Measurements from ENCODE around the gene SMPDL3A. TPM values are rescaled to one million over a fixed set of nuclear protein-coding genes. Genes with fewer than 3 reads are reported as not detected.

SMPDL3A gene
- total RNA-seq, 2 experiments from 2014 or later: 0.22 to 0.52 TPM

GRCh38 chr6:122753000-122753687 lies 35.9 kb upstream of the SMPDL3A start:
- no peaks in the 10 kb centered on the region for H3K9me3 ChIP-seq (ENCODE audit: control insufficient read depth in 1 of 2, insufficient read depth in 1 of 2, low read length in 2 of 2)
- Mint-ChIP-seq H3K4me3 (no peak overlapping the region), H3K27me3 (no peaks in the 10 kb centered on the region), H3K27ac (no peak overlapping the region), H3K4me1 (ENCODE audit: low read depth) (peaks cover 21% of the 10 kb centered on the region), H3K36me3 (ENCODE audit: low read depth) (no peaks in the 10 kb centered on the region), H3K9me3 (no peaks in the 10 kb centered on the region)
- no peaks in the 10 kb centered on the region for H3K27me3 ChIP-seq (ENCODE audit: control insufficient read depth in 1 of 2, insufficient read depth in 2 of 2, low read length in 2 of 2)
- intact Hi-C loops (cut with DNase I, micrococcal nuclease): no loop called here
- no peak for TF ChIP-seq CTCF (IDR thresholded peaks at IDR 0.05)
- H3K27ac ChIP-seq (ENCODE audit: low read depth in 1 of 2, low read length in 2 of 2): no peak overlapping the region
- no peak for ATAC-seq (ENCODE audit: poor library complexity)
- POLR2A ChIA-PET: no interaction called here
- no peak for DNase-seq
- H3K4me3 ChIP-seq (ENCODE audit: low read length): no peak overlapping the region
- no peaks in the 10 kb centered on the region for H3K36me3 ChIP-seq (ENCODE audit: insufficient read depth, low read length)
- peaks cover 3% of the 10 kb centered on the region for H3K4me1 ChIP-seq (ENCODE audit: insufficient read depth, low read length)
- CTCF ChIA-PET: no interaction called here

- DNase-seq (no peak), ATAC-seq (ENCODE audit: poor library complexity) (no peak)
- Histone ChIP-seq H3K36me3 (ENCODE audit: insufficient read depth, low read length) (no peaks in the 10 kb centered on the region), H3K4me3 (ENCODE audit: low read length) (no peak overlapping the region), H3K27me3 (ENCODE audit: control insufficient read depth in 1 of 2, insufficient read depth in 2 of 2, low read length in 2 of 2) (no peaks in the 10 kb centered on the region), H3K9me3 (ENCODE audit: control insufficient read depth in 1 of 2, insufficient read depth in 1 of 2, low read length in 2 of 2) (no peaks in the 10 kb centered on the region), H3K4me1 (ENCODE audit: insufficient read depth, low read length) (peaks cover 3% of the 10 kb centered on the region), H3K27ac (ENCODE audit: low read depth in 1 of 2, low read length in 2 of 2) (no peak overlapping the region)
- Mint-ChIP-seq H3K27ac (no peak overlapping the region), H3K36me3 (ENCODE audit: low read depth) (no peaks in the 10 kb centered on the region), H3K27me3 (no peaks in the 10 kb centered on the region), H3K9me3 (no peaks in the 10 kb centered on the region), H3K4me3 (no peak overlapping the region), H3K4me1 (ENCODE audit: low read depth) (peaks cover 21% of the 10 kb centered on the region)
- CTCF ChIA-PET: no interaction called here
- POLR2A ChIA-PET: no interaction called here
- no peak for TF ChIP-seq CTCF (IDR thresholded peaks at IDR 0.05)
- intact Hi-C loops (cut with DNase I, micrococcal nuclease): no loop called here
Observed at GRCh38 chr6:122753688-122754056, 35.4 kb upstream of the SMPDL3A start.

GRCh38 chr6:122754191-122754731 lies 34.8 kb upstream of the SMPDL3A start:
- intact Hi-C loops (cut with DNase I, micrococcal nuclease): no loop called here
- H3K36me3 ChIP-seq (ENCODE audit: insufficient read depth, low read length): no peaks in the 10 kb centered on the region
- no peaks in the 10 kb centered on the region for H3K27me3 Mint-ChIP-seq
- no peak for ATAC-seq (ENCODE audit: poor library complexity)
- H3K27ac ChIP-seq (ENCODE audit: low read depth in 1 of 2, low read length in 2 of 2): no peak overlapping the region
- no peaks in the 10 kb centered on the region for H3K27me3 ChIP-seq (ENCODE audit: control insufficient read depth in 1 of 2, insufficient read depth in 2 of 2, low read length in 2 of 2)
- peaks cover 21% of the 10 kb centered on the region for H3K4me1 Mint-ChIP-seq (ENCODE audit: low read depth)
- no peak for TF ChIP-seq CTCF (IDR thresholded peaks at IDR 0.05)
- no peaks in the 10 kb centered on the region for H3K36me3 Mint-ChIP-seq (ENCODE audit: low read depth)
- POLR2A ChIA-PET: no interaction called here
- no peak for DNase-seq
- H3K4me3 ChIP-seq (ENCODE audit: low read length): no peak overlapping the region
- no peak overlapping the region for H3K27ac Mint-ChIP-seq
- CTCF ChIA-PET: no interaction called here
- no peaks in the 10 kb centered on the region for H3K9me3 Mint-ChIP-seq
- no peaks in the 10 kb centered on the region for H3K9me3 ChIP-seq (ENCODE audit: control insufficient read depth in 1 of 2, insufficient read depth in 1 of 2, low read length in 2 of 2)
- peaks cover 3% of the 10 kb centered on the region for H3K4me1 ChIP-seq (ENCODE audit: insufficient read depth, low read length)
- H3K4me3 Mint-ChIP-seq: no peak overlapping the region

All from CD4-positive, alpha-beta T cell (primary cell).